PFSK-1 (cell line): ENCODE results near the gene BTBD9.

ENCODE experiments used
- FOXP2 ChIP-seq: optimal IDR thresholded peaks from 2 replicates; pipeline ENCODE3; 2011; ENCODE audit warnings: borderline replicate concordance, control low read depth, inconsistent platforms; ENCODE audit not compliant: insufficient read depth; ENCODE audit errors: extremely low read length, extremely low read depth
- POLR2AphosphoS5 ChIP-seq: IDR thresholded peaks from 2 replicates; pipeline ENCODE4 v1.6.1; 2012; ENCODE audit warnings: low read depth, mild to moderate bottlenecking, control low read depth, low read length, moderate library complexity
- REST ChIP-seq, 2 experiments: IDR thresholded peaks; 2 replicates each; pipeline versions ENCODE4 v1.6.1 to v1.8.0; 2011 to 2012; ENCODE audit warnings: low read depth in 2 of 2, low read length in 2 of 2, control low read depth in 1 of 2, inconsistent platforms in 1 of 2, mild to moderate bottlenecking in 1 of 2, moderate library complexity in 1 of 2; ENCODE audit not compliant: insufficient read depth in 1 of 2
- SIN3A ChIP-seq: IDR thresholded peaks from 2 replicates; pipeline ENCODE4 v1.6.1; 2012; ENCODE audit warnings: mild to moderate bottlenecking, low read length, moderate library complexity, borderline replicate concordance; ENCODE audit not compliant: insufficient read depth
- TAF1 ChIP-seq: IDR thresholded peaks from 2 replicates; pipeline ENCODE4 v1.6.1; 2012; ENCODE audit warnings: low read length, control low read depth, borderline replicate concordance; ENCODE audit not compliant: insufficient read depth

BTBD9 gene

DNA sequence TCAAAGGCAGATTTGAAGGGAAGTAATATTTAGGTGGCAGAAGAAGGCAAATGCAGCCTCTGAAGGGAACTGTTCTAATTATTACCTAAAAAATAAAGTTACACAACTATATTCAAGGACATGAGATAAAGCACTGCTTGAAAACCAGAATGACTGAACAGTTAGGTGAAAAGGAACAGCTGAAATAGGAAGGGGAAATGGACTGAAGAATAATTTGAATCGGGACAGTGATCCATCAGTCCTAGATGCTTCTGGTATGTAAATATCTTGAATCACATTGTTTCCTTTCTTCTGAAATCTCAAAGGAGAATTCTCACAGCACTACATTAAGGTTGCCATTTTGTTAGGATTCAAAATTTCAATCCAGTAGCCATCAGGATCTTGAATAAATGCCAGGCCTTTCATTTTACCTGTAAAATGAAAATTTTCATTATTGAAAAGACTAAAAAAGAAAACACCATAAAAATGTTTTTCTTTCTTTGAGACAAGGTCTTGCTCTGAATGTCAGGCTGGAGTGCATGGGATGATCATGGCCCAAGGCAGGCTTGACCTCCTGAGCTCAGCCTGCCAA lies 37.3 kb upstream of the BTBD9 start:
- TF ChIP-seq REST (IDR thresholded peaks at IDR 0.05; ENCODE audit: insufficient read depth in 1 of 2, low read depth in 2 of 2, low read length in 2 of 2) (no peak), FOXP2 (no peak), SIN3A (no peak), TAF1 (no peak), POLR2AphosphoS5 (no peak)

DNA sequence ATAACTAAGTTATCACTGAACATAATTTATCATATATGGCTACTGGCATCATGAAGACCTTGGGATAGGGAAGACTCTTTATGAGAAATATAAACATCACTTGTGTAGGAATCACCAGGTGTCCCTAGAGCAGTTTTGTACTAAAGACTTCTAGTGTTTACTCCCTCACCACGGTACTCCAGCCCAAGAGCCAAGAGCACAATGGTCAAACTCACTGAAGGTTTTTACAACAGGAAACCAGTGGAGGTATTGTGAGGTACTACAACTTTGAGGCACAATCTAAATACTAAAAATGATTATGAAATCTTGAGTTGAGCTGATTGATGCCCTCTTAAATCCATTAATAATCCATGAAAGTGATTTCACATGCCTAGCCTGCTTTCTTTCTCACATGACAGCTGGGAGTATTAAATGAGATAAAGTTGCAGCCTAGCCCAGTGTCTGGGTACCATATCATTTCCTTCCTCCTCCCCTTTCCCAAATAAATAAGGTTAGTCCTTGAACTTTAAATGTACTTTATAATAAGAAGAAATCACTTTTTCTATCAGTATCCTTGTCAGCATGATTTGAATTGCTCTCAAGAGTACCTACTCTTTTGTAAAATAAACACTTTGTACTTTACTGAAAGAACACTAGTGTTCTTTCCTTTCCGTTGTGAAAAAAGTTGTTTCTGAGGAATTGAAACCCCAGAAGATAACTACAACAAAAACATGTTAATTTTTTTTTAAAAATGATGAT lies 36.7 kb upstream of the BTBD9 start:
- no peak for TF ChIP-seq FOXP2

GRCh38 chr6:38673397-38674165 lies 33.9 kb upstream of the BTBD9 start:
- no peak for TF ChIP-seq TAF1
- no peak for TF ChIP-seq REST (IDR thresholded peaks at IDR 0.05; ENCODE audit: insufficient read depth in 1 of 2, low read depth in 2 of 2, low read length in 2 of 2)
- no peak for TF ChIP-seq POLR2AphosphoS5
- no peak for TF ChIP-seq FOXP2
- no peak for TF ChIP-seq SIN3A

DNA sequence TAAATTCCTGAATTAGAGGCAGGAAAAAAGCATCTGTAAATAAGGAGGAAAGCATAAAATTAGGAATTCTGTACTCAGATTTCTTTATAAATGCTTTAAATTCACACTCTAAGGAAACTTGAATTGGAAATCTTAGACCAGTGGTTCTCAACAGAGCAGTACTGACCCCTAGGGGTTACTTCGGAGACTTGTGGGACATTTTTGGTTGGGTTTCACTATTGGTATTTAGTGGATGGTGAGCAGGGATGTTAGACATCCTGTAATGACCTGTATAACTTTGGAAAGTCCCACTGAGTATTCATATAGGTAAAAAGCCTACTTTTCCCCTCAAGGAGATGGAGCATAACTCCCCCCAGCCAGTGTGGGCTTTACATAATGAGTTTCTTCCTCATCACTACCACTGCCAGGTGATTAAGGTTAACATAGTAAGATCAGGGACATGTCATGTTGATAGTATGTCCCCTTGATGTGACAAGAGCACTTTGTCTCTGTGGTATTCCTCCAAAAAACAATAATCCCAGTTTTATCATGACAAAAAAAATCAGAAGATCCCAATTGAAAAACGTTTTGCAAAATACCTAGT lies 32.2 kb upstream of the BTBD9 start:
- no peak for TF ChIP-seq SIN3A
- TF ChIP-seq TAF1, result no peak
- TF ChIP-seq POLR2AphosphoS5, result no peak
- no peak for TF ChIP-seq FOXP2
- TF ChIP-seq REST (IDR thresholded peaks at IDR 0.05; ENCODE audit: insufficient read depth in 1 of 2, low read depth in 2 of 2, low read length in 2 of 2), result no peak

DNA sequence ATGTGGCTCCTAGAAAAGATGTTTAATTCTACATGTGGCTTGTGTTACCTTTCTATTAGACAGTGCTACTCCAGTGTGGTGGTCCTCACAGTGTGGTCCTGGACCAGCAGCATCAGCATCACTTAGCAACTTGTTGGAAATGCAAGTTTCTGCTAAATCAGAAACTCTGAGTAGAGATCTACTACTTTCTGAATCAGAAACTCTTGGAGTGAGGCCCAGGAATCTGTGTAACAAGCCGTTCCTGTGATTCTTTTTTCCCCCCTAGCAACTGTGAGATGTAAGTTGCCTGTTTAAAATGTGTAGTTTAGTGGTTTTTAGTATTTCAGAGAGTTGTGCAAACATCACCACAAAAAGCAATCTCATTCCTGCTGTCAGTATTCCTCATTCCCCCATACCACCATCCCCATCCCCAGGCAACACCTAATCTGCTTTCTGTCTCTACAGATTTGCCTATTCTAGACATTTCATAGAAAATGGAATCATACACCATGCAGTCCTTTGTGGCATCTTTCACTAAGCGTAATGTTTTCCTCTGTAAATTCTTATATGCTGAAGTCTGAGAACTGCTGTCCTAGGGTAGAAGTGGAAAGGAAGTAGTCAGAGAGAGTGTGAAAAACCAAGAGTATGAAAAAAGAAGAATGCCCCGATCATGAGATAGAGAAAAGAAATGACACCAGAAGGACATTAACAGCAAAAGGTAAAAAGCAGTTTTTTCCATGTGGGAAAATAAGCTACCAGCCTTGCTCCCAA lies 18.9 kb upstream of the BTBD9 start:
- TF ChIP-seq POLR2AphosphoS5 (no peak), FOXP2 (no peak), REST (IDR thresholded peaks at IDR 0.05; ENCODE audit: insufficient read depth in 1 of 2, low read depth in 2 of 2, low read length in 2 of 2) (no peak), TAF1 (no peak), SIN3A (no peak)
